ENCODE data around the gene HMOX2. TPM values are rescaled to one million over a fixed set of nuclear protein-coding genes. Genes with fewer than 3 reads are reported as not detected.

Gene HMOX2
- total RNA-seq, 4 donors from 2014 or later = 46.4 to 495 (median 55.7) TPM

GRCh38 chr16:4442371-4442770 lies 33.8 kb upstream of the HMOX2 start:
- in situ Hi-C loops (cut with MboI; ENCODE audit: low pct_ligation_motif_present in 1 of 4, low pct_unique_long_range_greater_than_20kb in 1 of 4, low sequenced_read_pairs in 3 of 4) (no loop called here), intact Hi-C loops (cut with DNase I; ENCODE audit: low total_unique reads) (no loop called here)
- TF ChIP-seq EP300 (IDR thresholded peaks at IDR 0.05; ENCODE audit: low read depth) (no peak), POLR2A (IDR thresholded peaks at IDR 0.05) (no peak), CTCF (IDR thresholded peaks at IDR 0.05) (no peak), POLR2AphosphoS5 (IDR thresholded peaks at IDR 0.05) (no peak)
- no peak overlapping the region for H3K27ac ChIP-seq
- H3K4me1 ChIP-seq = no peaks in the 10 kb centered on the region
- no peaks in the 10 kb centered on the region for H3K9me3 ChIP-seq
- WGBS, 2 donors (ENCODE audit: low coverage in 1 of 2) = 90% methylated on average over 11 of the region's 11 CpGs; no CpG with 5 or more reads in 1 of the 2 donors
- DNase-seq = no peak
- H3K36me3 ChIP-seq = peaks cover 0 to 88% (median 44%) of the 10 kb centered on the region in 4 donors
- H3K27me3 ChIP-seq = no peaks in the 10 kb centered on the region
- H3K4me3 ChIP-seq = no peak overlapping the region

GRCh38 chr16:4443271-4443670 lies 32.9 kb upstream of the HMOX2 start:
- Histone ChIP-seq H3K36me3 (peaks cover 0 to 88% (median 44%) of the 10 kb centered on the region in 4 donors), H3K9me3 (no peaks in the 10 kb centered on the region), H3K4me3 (no peak overlapping the region), H3K4me1 (no peaks in the 10 kb centered on the region), H3K27me3 (no peaks in the 10 kb centered on the region), H3K27ac (no peak overlapping the region)
- in situ Hi-C loops (cut with MboI; ENCODE audit: low pct_ligation_motif_present in 1 of 4, low pct_unique_long_range_greater_than_20kb in 1 of 4, low sequenced_read_pairs in 3 of 4) (no loop called here), intact Hi-C loops (cut with DNase I; ENCODE audit: low total_unique reads) (no loop called here)
- no peak for DNase-seq
- no peak for TF ChIP-seq EP300 (IDR thresholded peaks at IDR 0.05; ENCODE audit: low read depth)
- no peak for TF ChIP-seq POLR2AphosphoS5 (IDR thresholded peaks at IDR 0.05)
- no peak for TF ChIP-seq CTCF (IDR thresholded peaks at IDR 0.05)
- no peak for TF ChIP-seq POLR2A (IDR thresholded peaks at IDR 0.05)
- WGBS, 2 donors (ENCODE audit: low coverage in 1 of 2) = 50 to 79% methylated on average over 5 of the region's 5 CpGs

- TF ChIP-seq POLR2AphosphoS5 (IDR thresholded peaks at IDR 0.05) (no peak), POLR2A (IDR thresholded peaks at IDR 0.05) (no peak), CTCF (IDR thresholded peaks at IDR 0.05) (no peak)
- DNase-seq = no peak
- Histone ChIP-seq H3K27me3 (no peaks in the 10 kb centered on the region), H3K36me3 (peaks cover 0 to 88% (median 47%) of the 10 kb centered on the region in 4 donors), H3K4me1 (no peaks in the 10 kb centered on the region), H3K27ac (no peak overlapping the region), H3K4me3 (no peak overlapping the region), H3K9me3 (no peaks in the 10 kb centered on the region)
- in situ Hi-C loops (cut with MboI; ENCODE audit: low pct_ligation_motif_present in 1 of 4, low pct_unique_long_range_greater_than_20kb in 1 of 4, low sequenced_read_pairs in 3 of 4) (no loop called here), intact Hi-C loops (cut with DNase I; ENCODE audit: low total_unique reads) (no loop called here)
- WGBS, 2 donors (ENCODE audit: low coverage in 1 of 2) = 86 to 89% methylated on average over 3 to 4 of the region's 4 CpGs
These were observed 32.2 kb upstream of the HMOX2 start for GRCh38 chr16:4443986-4444385.

GRCh38 chr16:4450430-4450829 lies 25.8 kb upstream of the HMOX2 start:
- peaks cover 0 to 64% (median 28%) of the 10 kb centered on the region in 4 donors for H3K36me3 ChIP-seq
- TF ChIP-seq CTCF (IDR thresholded peaks at IDR 0.05) = no peak
- no peak for TF ChIP-seq POLR2A (IDR thresholded peaks at IDR 0.05)
- no peak for TF ChIP-seq EP300 (IDR thresholded peaks at IDR 0.05; ENCODE audit: low read depth)
- no peak for TF ChIP-seq POLR2AphosphoS5 (IDR thresholded peaks at IDR 0.05)
- no peaks in the 10 kb centered on the region for H3K4me1 ChIP-seq
- WGBS, 2 donors (ENCODE audit: low coverage in 1 of 2) = 93% methylated on average over 14 of the region's 14 CpGs; no CpG with 5 or more reads in 1 of the 2 donors
- H3K9me3 ChIP-seq = no peaks in the 10 kb centered on the region
- no peak for DNase-seq
- H3K27me3 ChIP-seq = no peaks in the 10 kb centered on the region
- intact Hi-C loops (cut with DNase I; ENCODE audit: low total_unique reads) = no loop called here
- H3K4me3 ChIP-seq = no peak overlapping the region
- in situ Hi-C loops (cut with MboI; ENCODE audit: low pct_ligation_motif_present in 1 of 4, low pct_unique_long_range_greater_than_20kb in 1 of 4, low sequenced_read_pairs in 3 of 4) = no loop called here
- no peak overlapping the region for H3K27ac ChIP-seq

Data from transverse colon (tissue), 4 donors.